Caco-2 (cell line): ENCODE data around the gene MS4A10. TPM values are rescaled to one million over a fixed set of nuclear protein-coding genes. Genes with fewer than 3 reads are reported as not detected.

Experiments
- BruUV-seq: library from RNA; stranded (reverse); fragments of 400-500 nt; replicated peaks from 2 replicates; lab custom pipeline; 2021; lab: Mats Ljungman, UMichigan
- CTCF ChIA-PET: fragments of 300-600 bp; sonication (Branson Sonifier 250); formaldehyde crosslinking; loops from one replicate; lab custom pipeline; 2022; ENCODE audit warnings: antibody characterized with exemption; lab: Charles Lee
- POLR2A ChIA-PET: fragments of 300-600 bp; sonication (Branson Sonifier 250); formaldehyde crosslinking; loops from one replicate; lab custom pipeline; 2022; ENCODE audit warnings: antibody characterized with exemption; lab: Charles Lee
- DNase-seq, 2 experiments: peaks; one replicate each; pipeline versions ENCODE4 v3.0.0 to v3.0.0-alpha.2; 2020 to 2022
- H3K27me3 ChIP-seq: replicated peaks from 2 replicates; pipeline ENCODE4 v1.6.0; 2011; ENCODE audit warnings: low read length; ENCODE audit not compliant: control insufficient read depth, insufficient read depth
- H3K36me3 ChIP-seq: 2 replicates; pipeline ENCODE4 v1.5.1; 2011; ENCODE audit warnings: low read length; ENCODE audit not compliant: control insufficient read depth, insufficient read depth
- H3K4me1 ChIP-seq: fragments of 250-450 bp; sonication (Bioruptor Pico); 2 replicates; pipeline ENCODE4 v1.5.1; 2020; ENCODE audit warnings: mild to moderate bottlenecking
- H3K4me3 ChIP-seq: 2 replicates; pipeline ENCODE4 v1.5.1; 2011; ENCODE audit warnings: low read depth, mild to moderate bottlenecking, control low read depth, low read length
- H3K9me3 ChIP-seq: fragments of 250-450 bp; sonication (Bioruptor Pico); 2 replicates; pipeline ENCODE4 v1.5.1; 2020; ENCODE audit warnings: mild to moderate bottlenecking, moderate library complexity
- H3K27ac Mint-ChIP-seq: one replicate; pipeline ENCODE4 v1.8.0; 2022; ENCODE audit warnings: mixed read lengths; ENCODE audit not compliant: unreplicated experiment
- H3K27me3 Mint-ChIP-seq: one replicate; pipeline ENCODE4 v1.8.0; 2022; ENCODE audit warnings: mixed read lengths; ENCODE audit not compliant: insufficient read depth, unreplicated experiment
- H3K36me3 Mint-ChIP-seq: one replicate; pipeline ENCODE4 v1.8.0; 2022; ENCODE audit warnings: mild to moderate bottlenecking, mixed read lengths; ENCODE audit not compliant: insufficient read depth, unreplicated experiment
- H3K4me1 Mint-ChIP-seq: one replicate; pipeline ENCODE4 v1.8.0; 2022; ENCODE audit warnings: low read depth, mixed read lengths; ENCODE audit not compliant: unreplicated experiment
- H3K4me3 Mint-ChIP-seq: one replicate; pipeline ENCODE4 v1.8.0; 2022; ENCODE audit warnings: mild to moderate bottlenecking, moderate library complexity, mixed read lengths; ENCODE audit not compliant: unreplicated experiment
- H3K9me3 Mint-ChIP-seq: one replicate; pipeline ENCODE4 v1.8.0; 2022; ENCODE audit warnings: mixed read lengths; ENCODE audit not compliant: unreplicated experiment
- intact Hi-C: fragments of 100-400 bp; cut with micrococcal nuclease; formaldehyde crosslinking; loops from one replicate; pipeline ENCODE4 v1.10.0; 2022; ENCODE audit not compliant: unreplicated experiment
- total RNA-seq: library from RNA; stranded (reverse); gene quantifications from 2 replicates; pipeline ENCODE4 v1.2.3, GENCODE V29; 2022
- TF ChIP-seq, protein P1 (sequence below), 2 experiments: fragments of 200-600 bp in 1 of 2; IDR thresholded peaks; 1 replicate in 1 of 2; 2 replicates in 1 of 2; pipeline versions ENCODE4 v1.5.1 to v1.8.0; 2011 to 2022; ENCODE audit warnings: antibody characterized with exemption in 1 of 2, control low read depth in 1 of 2, inconsistent platforms in 1 of 2, low read depth in 1 of 2, low read length in 1 of 2, mild to moderate bottlenecking in 1 of 2, moderate library complexity in 1 of 2; ENCODE audit not compliant: insufficient read depth in 1 of 2, severe bottlenecking in 1 of 2, unreplicated experiment in 1 of 2

Gene MS4A10
- total RNA-seq, 1 experiment from 2014 or later = 0.14 TPM

DNA sequence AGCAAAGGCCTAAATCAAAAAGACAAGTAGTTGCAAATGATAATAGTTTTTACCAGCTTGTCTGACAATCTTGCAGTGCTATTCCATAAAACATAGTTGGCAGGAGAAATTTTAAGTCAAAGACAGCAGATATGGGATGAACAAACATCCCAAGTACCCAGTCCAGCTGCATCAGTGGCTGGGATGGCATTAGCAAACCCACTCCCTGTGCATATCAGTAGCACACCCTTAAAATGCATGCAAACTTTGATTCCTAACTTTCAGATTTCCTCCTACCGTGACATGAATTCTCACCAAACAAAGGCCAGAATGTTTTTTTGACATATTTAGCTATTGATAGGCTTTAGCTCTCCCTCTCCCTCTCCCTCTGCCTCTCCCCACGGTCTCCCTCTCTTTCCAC, 29.0 kb downstream of the MS4A10 start:
- Histone ChIP-seq H3K27me3 (no peaks in the 10 kb centered on the region), H3K9me3 (peaks cover 12% of the 10 kb centered on the region), H3K4me1 (no peaks in the 10 kb centered on the region), H3K4me3 (no peak overlapping the region), H3K36me3 (no peaks in the 10 kb centered on the region)
- ChIA-PET CTCF (no interaction called here), POLR2A (no interaction called here)
- Mint-ChIP-seq H3K36me3 (no peaks in the 10 kb centered on the region), H3K27ac (no peak overlapping the region), H3K4me3 (no peak overlapping the region), H3K4me1 (no peaks in the 10 kb centered on the region), H3K27me3 (peaks cover 2% of the 10 kb centered on the region), H3K9me3 (no peaks in the 10 kb centered on the region)
- intact Hi-C loops = no loop called here
- no TSS peak for BruUV-seq
- no peak for DNase-seq
- TF ChIP-seq, protein P1, sequence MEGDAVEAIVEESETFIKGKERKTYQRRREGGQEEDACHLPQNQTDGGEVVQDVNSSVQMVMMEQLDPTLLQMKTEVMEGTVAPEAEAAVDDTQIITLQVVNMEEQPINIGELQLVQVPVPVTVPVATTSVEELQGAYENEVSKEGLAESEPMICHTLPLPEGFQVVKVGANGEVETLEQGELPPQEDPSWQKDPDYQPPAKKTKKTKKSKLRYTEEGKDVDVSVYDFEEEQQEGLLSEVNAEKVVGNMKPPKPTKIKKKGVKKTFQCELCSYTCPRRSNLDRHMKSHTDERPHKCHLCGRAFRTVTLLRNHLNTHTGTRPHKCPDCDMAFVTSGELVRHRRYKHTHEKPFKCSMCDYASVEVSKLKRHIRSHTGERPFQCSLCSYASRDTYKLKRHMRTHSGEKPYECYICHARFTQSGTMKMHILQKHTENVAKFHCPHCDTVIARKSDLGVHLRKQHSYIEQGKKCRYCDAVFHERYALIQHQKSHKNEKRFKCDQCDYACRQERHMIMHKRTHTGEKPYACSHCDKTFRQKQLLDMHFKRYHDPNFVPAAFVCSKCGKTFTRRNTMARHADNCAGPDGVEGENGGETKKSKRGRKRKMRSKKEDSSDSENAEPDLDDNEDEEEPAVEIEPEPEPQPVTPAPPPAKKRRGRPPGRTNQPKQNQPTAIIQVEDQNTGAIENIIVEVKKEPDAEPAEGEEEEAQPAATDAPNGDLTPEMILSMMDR (IDR thresholded peaks at IDR 0.05; ENCODE audit: insufficient read depth in 1 of 2, low read depth in 1 of 2, low read length in 1 of 2, severe bottlenecking in 1 of 2, unreplicated experiment in 1 of 2) = no peak

DNA sequence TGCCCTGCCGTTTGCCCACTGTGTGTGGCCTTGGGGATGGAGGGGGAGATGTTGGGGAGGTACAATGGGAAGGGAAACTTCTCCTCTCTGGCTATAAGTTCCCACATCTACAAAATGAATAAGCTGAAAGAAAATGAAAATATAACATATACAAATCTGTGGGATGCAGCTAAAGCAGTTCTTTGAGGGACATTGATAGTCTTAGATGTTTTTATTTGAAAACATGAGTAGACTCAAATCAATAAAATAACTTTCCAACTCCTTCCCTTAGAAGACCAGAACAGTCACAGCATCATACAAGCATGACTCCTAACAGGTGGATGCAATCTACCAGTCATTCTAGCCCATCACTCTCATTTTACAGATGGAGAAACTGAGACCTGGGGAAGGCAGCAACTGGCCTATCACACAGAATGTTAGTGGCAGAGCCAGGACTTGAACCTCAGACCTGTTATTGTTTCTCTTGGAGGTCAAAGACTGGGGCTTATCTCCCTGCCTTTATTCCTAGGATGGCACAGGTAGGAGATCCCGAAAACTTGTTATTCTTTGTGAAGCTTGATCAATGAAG, 31.5 kb downstream of the MS4A10 start:
- ChIA-PET POLR2A (no interaction called here), CTCF (no interaction called here)
- Histone ChIP-seq H3K4me3 (no peak overlapping the region), H3K4me1 (no peaks in the 10 kb centered on the region), H3K9me3 (peaks cover 12% of the 10 kb centered on the region), H3K36me3 (no peaks in the 10 kb centered on the region), H3K27me3 (no peaks in the 10 kb centered on the region)
- DNase-seq = no peak
- Mint-ChIP-seq H3K9me3 (no peaks in the 10 kb centered on the region), H3K36me3 (no peaks in the 10 kb centered on the region), H3K27me3 (no peaks in the 10 kb centered on the region), H3K4me3 (no peak overlapping the region), H3K27ac (no peak overlapping the region), H3K4me1 (no peaks in the 10 kb centered on the region)
- no TSS peak for BruUV-seq
- TF ChIP-seq, protein P1 (IDR thresholded peaks at IDR 0.05; ENCODE audit: insufficient read depth in 1 of 2, low read depth in 1 of 2, low read length in 1 of 2, severe bottlenecking in 1 of 2, unreplicated experiment in 1 of 2) = no peak
- intact Hi-C loops = no loop called here

DNA sequence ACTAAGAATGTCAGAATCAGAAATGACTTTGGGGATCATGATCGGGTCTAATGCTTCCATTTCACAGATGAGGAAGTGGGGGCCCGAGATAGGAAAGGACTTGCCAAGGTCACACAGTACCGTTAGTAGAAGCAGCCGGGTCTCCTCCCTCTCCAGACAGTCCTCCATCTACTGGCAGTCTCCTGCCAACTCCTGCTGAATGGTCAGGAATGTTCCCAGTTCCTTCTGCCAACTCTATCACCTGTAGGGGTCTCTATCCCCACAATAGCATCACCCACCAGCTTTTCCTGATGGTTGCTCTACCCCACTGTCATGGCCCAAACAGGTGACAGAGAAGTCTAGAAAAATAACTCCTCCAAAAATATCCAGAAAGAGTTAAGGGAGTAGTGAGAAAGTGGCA, 32.9 kb downstream of the MS4A10 start:
- no peak for DNase-seq
- Histone ChIP-seq H3K36me3 (no peaks in the 10 kb centered on the region), H3K4me1 (no peaks in the 10 kb centered on the region), H3K9me3 (peaks cover 12% of the 10 kb centered on the region), H3K4me3 (no peak overlapping the region), H3K27me3 (no peaks in the 10 kb centered on the region)
- ChIA-PET CTCF (no interaction called here), POLR2A (no interaction called here)
- H3K9me3 Mint-ChIP-seq = no peaks in the 10 kb centered on the region
- no peak overlapping the region for H3K27ac Mint-ChIP-seq
- no TSS peak for BruUV-seq
- H3K4me1 Mint-ChIP-seq = no peaks in the 10 kb centered on the region
- H3K4me3 Mint-ChIP-seq = no peak overlapping the region
- no peaks in the 10 kb centered on the region for H3K27me3 Mint-ChIP-seq
- no peaks in the 10 kb centered on the region for H3K36me3 Mint-ChIP-seq
- intact Hi-C loops = no loop called here
- TF ChIP-seq, protein P1 (IDR thresholded peaks at IDR 0.05; ENCODE audit: insufficient read depth in 1 of 2, low read depth in 1 of 2, low read length in 1 of 2, severe bottlenecking in 1 of 2, unreplicated experiment in 1 of 2) = no peak
